PC-3 (cell line): ENCODE measurements around the gene CERS6. TPM values are rescaled to one million over a fixed set of nuclear protein-coding genes. Genes with fewer than 3 reads are reported as not detected.
A peak's percentile ranks its signal among the peaks of the same experiment; 100 is the strongest.

Experiments
- ATAC-seq: fragments of 200-7000 bp; cut with Tn5 transposase; 2 replicates; pipeline ENCODE4 v1.9.1; 2020; ENCODE audit warnings: mild to moderate bottlenecking, moderate library complexity
- BruUV-seq: library from RNA; stranded (reverse); fragments of 400-500 nt; replicated peaks from 2 replicates; lab custom pipeline; 2021; lab: Mats Ljungman, UMichigan
- CTCF ChIA-PET: fragments of 300-600 bp; sonication (Branson Sonifier 250); formaldehyde crosslinking; loops from one replicate; lab custom pipeline; 2022; ENCODE audit warnings: antibody characterized with exemption; lab: Charles Lee
- POLR2A ChIA-PET: fragments of 300-600 bp; sonication (Branson Sonifier 250); formaldehyde crosslinking; loops from one replicate; lab custom pipeline; 2022; ENCODE audit warnings: antibody characterized with exemption; ENCODE audit not compliant: unreplicated experiment; lab: Charles Lee
- DNase-seq: peaks from one replicate; pipeline ENCODE4 v3.0.0-alpha.2; 2015
- H2AFZ ChIP-seq: fragments of 300-600 bp; sonication (generic); 2 replicates; pipeline ENCODE4 v1.6.0; 2016; ENCODE audit warnings: antibody characterized with exemption, low read length
- H3F3A ChIP-seq: fragments of 300-600 bp; sonication (generic); one replicate; pipeline ENCODE4 v1.6.0; 2017; ENCODE audit warnings: antibody characterized with exemption, low read length, control low read depth, mild to moderate bottlenecking; ENCODE audit not compliant: unreplicated experiment
- H3K27ac ChIP-seq: fragments of 300-600 bp; sonication (generic); 2 replicates; pipeline ENCODE4 v1.5.1; 2016; ENCODE audit warnings: mild to moderate bottlenecking, low read length
- H3K27me3 ChIP-seq: fragments of 300-600 bp; sonication (generic); 2 replicates; pipeline ENCODE4 v1.6.1; 2016; ENCODE audit warnings: low read length, mixed read lengths
- H3K36me3 ChIP-seq: fragments of 300-600 bp; sonication (generic); 2 replicates; pipeline ENCODE4 v1.6.1; 2016; ENCODE audit warnings: low read depth, mixed run types, low read length, mixed read lengths
- H3K4me1 ChIP-seq: fragments of 300-600 bp; sonication (generic); 2 replicates; pipeline ENCODE4 v1.5.1; 2016; ENCODE audit warnings: low read length; ENCODE audit not compliant: insufficient read depth
- H3K4me2 ChIP-seq: fragments of 300-600 bp; sonication (generic); 2 replicates; pipeline ENCODE4 v1.6.0; 2016; ENCODE audit warnings: low read length
- H3K4me3 ChIP-seq: fragments of 300-600 bp; sonication (generic); 2 replicates; pipeline ENCODE4 v1.5.1; 2016; ENCODE audit warnings: mild to moderate bottlenecking, low read length, mixed read lengths
- H3K79me2 ChIP-seq: fragments of 300-600 bp; sonication (generic); 2 replicates; pipeline ENCODE4 v1.6.1; 2017; ENCODE audit warnings: low read length, mixed read lengths
- H3K9ac ChIP-seq: fragments of 300-600 bp; sonication (generic); 2 replicates; pipeline ENCODE4 v1.6.0; 2016; ENCODE audit warnings: mild to moderate bottlenecking, low read length
- H3K9me2 ChIP-seq: fragments of 300-600 bp; sonication (generic); replicated peaks from 2 replicates; pipeline ENCODE4 v1.6.1; 2016; ENCODE audit warnings: mixed run types, low read length, mixed read lengths
- H3K9me3 ChIP-seq: fragments of 300-600 bp; sonication (generic); 2 replicates; pipeline ENCODE4 v1.6.1; 2016; ENCODE audit warnings: low read length, mixed read lengths
- H4K20me1 ChIP-seq: fragments of 300-600 bp; sonication (generic); 2 replicates; pipeline ENCODE4 v1.6.1; 2016; ENCODE audit warnings: low read length, mixed read lengths
- CTCF ChIP-seq: fragments of 300-600 bp; sonication (generic); conservative IDR thresholded peaks from 2 replicates; pipeline ENCODE4 v1.5.1; 2017; ENCODE audit warnings: antibody characterized with exemption, low read depth, mild to moderate bottlenecking, low read length
- EZH2 ChIP-seq: fragments of 300-600 bp; sonication (generic); IDR thresholded peaks from one replicate; pipeline ENCODE4 v1.6.1; 2017; ENCODE audit warnings: antibody characterized with exemption, mild to moderate bottlenecking, low read length; ENCODE audit not compliant: unreplicated experiment
- EZH2phosphoT487 ChIP-seq: fragments of 300-600 bp; sonication (generic); IDR thresholded peaks from 2 replicates; pipeline ENCODE4 v1.6.1; 2018; ENCODE audit warnings: mild to moderate bottlenecking, antibody characterized with exemption, low read length, borderline replicate concordance
- intact Hi-C: fragments of 100-400 bp; cut with micrococcal nuclease; formaldehyde crosslinking; loops from 2 replicates; pipeline ENCODE4 v1.9.0; 2023
- total RNA-seq: library from RNA; depleted of rRNA; stranded (reverse); fragments of >200 nt; gene quantifications from 2 replicates; pipeline ENCODE4 v1.2.3, GENCODE V29; 2014

The CERS6 gene
- total RNA-seq, 1 experiment from 2014 or later, result 24.2 TPM

GRCh38 chr2:168458139-168458538, 2.1 kb downstream of the CERS6 start:
- H3K36me3 ChIP-seq, result no peaks in the 10 kb centered on the region
- ATAC-seq, result no peak
- ChIA-PET POLR2A (no interaction called here), CTCF (no interaction called here)
- no peaks in the 10 kb centered on the region for H3F3A ChIP-seq
- H2AFZ ChIP-seq, result no peak overlapping the region
- intact Hi-C loops, result loop anchor here (5.0 kb wide), 2 partner anchors 69 to 124 kb away; no protein-coding TSS in a partner anchor
- BruUV-seq, result no TSS peak
- no peak overlapping the region for H3K9ac ChIP-seq
- H3K9me2 ChIP-seq, result no peaks in the 10 kb centered on the region
- TF ChIP-seq EZH2phosphoT487 (no peak), CTCF (no peak), EZH2 (no peak)
- H3K4me3 ChIP-seq, result peak overlapping the region; percentile 77
- no peaks in the 10 kb centered on the region for H3K9me3 ChIP-seq
- peaks cover 18% of the 10 kb centered on the region for H3K4me1 ChIP-seq
- H3K27ac ChIP-seq, result no peak overlapping the region
- no peak for DNase-seq
- peak overlapping the region; percentile 97 for H3K4me2 ChIP-seq
- H3K27me3 ChIP-seq, result no peaks in the 10 kb centered on the region
- peaks cover 20% of the 10 kb centered on the region for H4K20me1 ChIP-seq
- H3K79me2 ChIP-seq, result peaks cover 69% of the 10 kb centered on the region

- no peak overlapping the region; the same call in 1 of the 2 replicates for H3K4me2 ChIP-seq
- BruUV-seq, result no TSS peak
- H3K4me3 ChIP-seq, result no peak overlapping the region
- H2AFZ ChIP-seq, result no peak overlapping the region
- DNase-seq, result no peak
- no peaks in the 10 kb centered on the region for H3K36me3 ChIP-seq
- no peak overlapping the region for H3K9ac ChIP-seq
- ATAC-seq, result no peak
- no peak overlapping the region for H3K27ac ChIP-seq
- H3K9me3 ChIP-seq, result no peaks in the 10 kb centered on the region
- no peaks in the 10 kb centered on the region for H3F3A ChIP-seq
- peaks cover 20% of the 10 kb centered on the region for H4K20me1 ChIP-seq
- no peaks in the 10 kb centered on the region for H3K9me2 ChIP-seq
- ChIA-PET POLR2A (no interaction called here), CTCF (no interaction called here)
- H3K4me1 ChIP-seq, result peaks cover 18% of the 10 kb centered on the region
- peaks cover 79% of the 10 kb centered on the region for H3K79me2 ChIP-seq
- no peaks in the 10 kb centered on the region for H3K27me3 ChIP-seq
- no peak for TF ChIP-seq CTCF
- TF ChIP-seq EZH2, result no peak
- TF ChIP-seq EZH2phosphoT487, result no peak
- intact Hi-C loops, result loop anchor here (5.0 kb wide), 2 partner anchors 68 to 123 kb away; no protein-coding TSS in a partner anchor
Observed at GRCh38 chr2:168459256-168459655, 3.2 kb downstream of the CERS6 start.

- no TSS peak for BruUV-seq
- CTCF ChIA-PET, result no interaction called here
- peaks cover 92% of the 10 kb centered on the region for H3K79me2 ChIP-seq
- no peak for ATAC-seq
- H4K20me1 ChIP-seq, result peaks cover 20% of the 10 kb centered on the region
- H3K9me3 ChIP-seq, result no peaks in the 10 kb centered on the region
- no peaks in the 10 kb centered on the region for H3K9me2 ChIP-seq
- no peak for TF ChIP-seq EZH2phosphoT487
- no peak for TF ChIP-seq EZH2
- no peak for TF ChIP-seq CTCF
- H3K36me3 ChIP-seq, result no peaks in the 10 kb centered on the region
- H3K27me3 ChIP-seq, result no peaks in the 10 kb centered on the region
- H3K4me3 ChIP-seq, result no peak overlapping the region
- peaks cover 18% of the 10 kb centered on the region for H3K4me1 ChIP-seq
- intact Hi-C loops, result no loop called here
- H3F3A ChIP-seq, result no peaks in the 10 kb centered on the region
- no peak overlapping the region for H3K4me2 ChIP-seq
- H2AFZ ChIP-seq, result no peak overlapping the region
- DNase-seq, result no peak
- no peak overlapping the region for H3K9ac ChIP-seq
- H3K27ac ChIP-seq, result no peak overlapping the region
- POLR2A ChIA-PET, result interaction anchor here (0.7 kb wide), 1 partner anchor 60 kb away, joined by 9 read pairs; no protein-coding TSS in a partner anchor
Observed at GRCh38 chr2:168460571-168460970, 4.5 kb downstream of the CERS6 start.
